ENCODE results near the gene MTARC2.

Gene MTARC2

GRCh38 chr1:220828179-220828490 is 80.0 kb downstream of the MTARC2 start:
- DNase-seq (ENCODE audit: low read depth) = no peak

- DNase-seq (ENCODE audit: low read depth) = no peak
These were observed 80.9 kb downstream of the MTARC2 start for GRCh38 chr1:220828950-220829586.

GRCh38 chr1:220833436-220833835 is 85.3 kb downstream of the MTARC2 start:
- no peak for DNase-seq (ENCODE audit: low read depth)
